NCI-H526 (cell line): ENCODE results near the gene SCUBE1.

ENCODE experiments used
- DNase-seq, 2 experiments: peaks; one replicate each; lab custom pipeline; 2025; lab: John Stamatoyannopoulos, UW

Gene SCUBE1

GRCh38 chr22:43155789-43156188 is 187.4 kb downstream of the SCUBE1 start:
- no peak for DNase-seq

GRCh38 chr22:43154887-43155536 is 188.2 kb downstream of the SCUBE1 start:
- no peak for DNase-seq

GRCh38 chr22:43153899-43154298 is 189.3 kb downstream of the SCUBE1 start:
- DNase-seq, result no peak

GRCh38 chr22:43152357-43153071 is 190.7 kb downstream of the SCUBE1 start:
- peak in 1 of 2 experiments; percentile 60 for DNase-seq

- DNase-seq, result peak in 1 of 2 experiments; percentile 48
These were observed 191.2 kb downstream of the SCUBE1 start for GRCh38 chr22:43152003-43152356.

GRCh38 chr22:43151251-43152002 is 191.7 kb downstream of the SCUBE1 start, which contains the start of gene TSPO:
TSS of gene TSPO (plus strand) at chr22:43151559. CDS start at chr22:43159239, 7,680 bp downstream.
- peak in 1 of 2 experiments; percentile 44 for DNase-seq

- DNase-seq, result no peak
These were observed 192.4 kb downstream of the SCUBE1 start for GRCh38 chr22:43150731-43151206.

- DNase-seq, result no peak
These were observed 194.6 kb downstream of the SCUBE1 start for GRCh38 chr22:43148581-43148980.

GRCh38 chr22:43147821-43148220 is 195.4 kb downstream of the SCUBE1 start:
- DNase-seq, result no peak
